NCI-H1105 treated with DMSO at 0.1 percent for 48 hours (cell line): ENCODE data around the gene PIAS4.

Source experiments
- DNase-seq: peaks from one replicate; lab custom pipeline; 2025; lab: John Stamatoyannopoulos, UW

The PIAS4 gene

DNA sequence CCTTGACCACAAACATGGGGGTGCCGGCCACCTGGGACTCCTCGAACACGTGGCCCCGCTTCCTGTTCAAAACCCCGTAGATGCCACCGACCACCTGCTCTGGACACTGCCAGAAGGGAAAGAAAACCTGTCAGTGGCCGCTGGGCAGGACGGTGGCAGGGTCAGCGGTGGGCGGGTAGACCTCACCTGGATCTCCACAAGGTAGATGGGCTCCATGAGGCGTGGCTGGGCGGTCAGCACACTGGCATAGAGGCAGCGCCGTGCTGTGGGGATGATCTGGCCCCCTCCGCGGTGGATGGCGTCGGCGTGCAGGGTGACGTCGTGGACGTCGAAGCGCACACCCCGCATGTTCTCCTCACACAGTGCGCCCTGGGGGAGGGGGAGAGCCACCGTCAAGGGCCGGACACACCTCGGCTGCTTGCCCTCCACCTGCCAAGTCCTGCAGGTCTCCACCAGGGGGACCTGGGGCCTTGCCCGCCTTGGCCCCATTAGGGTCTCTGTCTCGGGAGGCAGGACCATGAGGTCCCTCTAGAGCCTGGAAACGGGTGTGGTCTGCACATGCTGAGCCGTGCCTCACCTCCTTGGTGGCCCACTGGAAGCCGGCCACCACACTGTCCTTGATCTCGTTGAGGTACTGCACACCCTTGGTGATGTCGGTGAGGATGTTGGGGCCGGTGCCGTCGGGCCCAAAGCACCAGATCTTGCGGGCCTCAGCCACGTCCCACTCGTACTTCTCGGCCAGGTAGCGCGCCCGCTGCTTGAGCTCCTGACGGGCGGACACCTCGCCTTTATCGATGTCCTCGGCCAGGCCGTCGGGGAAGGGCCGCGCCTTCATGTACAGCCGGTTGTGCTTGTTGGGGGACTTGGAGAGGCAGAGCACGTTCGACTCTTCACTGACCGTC is 30.0 kb upstream of the PIAS4 start:
- DNase-seq: no peak

GRCh38 chr19:3978145-3978544 is 29.4 kb upstream of the PIAS4 start:
- no peak for DNase-seq

- DNase-seq: no peak
Measured at GRCh38 chr19:3979289-3979673, 28.3 kb upstream of the PIAS4 start.

DNA sequence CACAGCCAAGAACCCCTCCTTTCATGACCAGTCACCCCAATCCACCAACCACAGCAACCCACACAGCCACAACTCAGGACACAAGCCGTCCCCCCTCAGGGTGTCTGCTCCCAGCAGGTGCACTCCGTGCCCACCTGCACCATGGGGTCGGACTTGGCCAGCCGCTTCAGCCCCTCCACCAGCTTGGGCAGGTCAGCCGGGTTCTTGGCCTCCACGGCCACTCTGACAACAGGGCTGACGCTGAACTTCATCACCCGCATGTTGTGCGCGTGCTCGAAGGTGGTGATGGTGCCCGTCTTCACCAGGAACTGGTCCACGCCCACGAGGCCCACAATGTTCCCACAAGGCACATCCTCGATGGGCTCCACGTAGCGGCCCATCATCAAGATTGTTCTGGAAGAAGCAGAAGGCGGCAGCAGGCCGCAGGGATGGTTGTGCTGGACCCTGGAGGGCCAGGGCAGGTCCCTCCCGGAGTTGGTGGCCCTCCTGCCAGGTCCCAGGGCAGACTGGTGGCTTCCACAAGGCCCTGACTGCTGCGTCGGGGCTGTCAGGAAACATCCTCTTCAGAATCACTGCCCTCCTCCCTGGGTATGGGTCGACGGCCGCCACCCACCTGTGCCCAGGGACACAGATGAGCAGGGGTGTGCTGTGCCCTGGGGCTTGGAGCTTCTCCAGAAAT is 27.7 kb upstream of the PIAS4 start:
- DNase-seq: no peak

DNA sequence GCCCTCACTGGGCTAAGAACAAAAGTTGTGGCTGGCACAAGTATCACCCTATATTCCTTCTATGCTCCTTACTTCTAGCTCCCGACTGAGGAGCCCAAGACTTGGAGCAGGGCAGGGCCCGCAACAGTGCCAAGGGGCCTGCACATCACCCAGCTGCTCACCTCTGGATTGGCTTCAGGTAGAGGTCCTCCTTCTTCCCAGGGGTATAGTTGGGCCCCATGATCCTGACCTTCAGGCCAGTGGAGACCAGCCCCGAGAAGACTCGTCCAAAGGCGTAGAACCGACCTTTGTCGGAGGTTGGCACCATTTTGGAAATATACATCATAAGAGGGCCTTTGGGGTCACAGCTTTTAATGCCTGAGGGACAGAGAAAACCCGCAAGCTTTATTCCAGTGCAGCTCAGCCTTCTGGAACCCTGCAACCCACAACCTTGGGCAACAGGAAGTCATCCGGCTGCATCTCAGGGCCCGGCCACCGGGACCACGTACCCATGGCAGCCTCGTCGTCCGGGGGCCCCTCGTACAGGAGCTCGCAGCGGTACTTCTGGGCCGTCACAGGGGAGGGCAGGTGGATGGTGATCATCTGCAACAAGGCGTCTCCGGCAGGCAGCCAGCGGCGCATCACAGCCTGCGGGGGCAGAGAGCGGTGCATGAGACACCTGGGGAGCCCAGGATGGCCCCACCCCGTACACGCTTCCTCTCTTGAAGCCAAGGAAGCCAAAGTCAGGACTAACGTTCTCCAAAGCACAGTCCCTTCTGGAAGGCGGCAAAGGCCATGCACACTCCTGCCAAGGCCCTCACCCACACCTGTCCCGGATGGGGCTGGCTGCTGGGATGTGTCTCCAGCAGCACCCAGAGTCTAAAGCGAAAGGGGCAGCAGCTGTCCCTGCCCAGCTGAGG is 26.9 kb upstream of the PIAS4 start:
- DNase-seq: no peak

DNA sequence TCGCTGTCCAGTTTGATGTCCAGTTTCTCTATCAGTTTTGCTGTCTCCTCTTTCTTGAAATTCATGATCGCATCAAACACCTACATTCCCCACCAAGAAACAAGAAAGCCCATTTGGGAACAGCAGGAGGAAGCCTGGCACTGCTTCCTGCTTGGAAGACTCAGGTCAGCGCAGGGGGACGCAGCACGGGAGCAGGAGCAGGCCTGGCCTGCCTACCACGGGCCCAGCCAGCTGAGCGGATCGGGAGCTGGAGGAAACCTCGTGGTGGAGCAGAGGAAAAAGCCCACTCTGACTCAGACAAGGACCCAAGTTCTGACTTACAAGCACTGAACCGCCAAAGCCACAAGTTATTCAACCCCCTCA is 26.2 kb upstream of the PIAS4 start:
- DNase-seq: no peak

GRCh38 chr19:3981736-3982681 is 25.5 kb upstream of the PIAS4 start:
- DNase-seq: no peak

GRCh38 chr19:3982701-3983541 is 24.6 kb upstream of the PIAS4 start:
- no peak for DNase-seq

DNA sequence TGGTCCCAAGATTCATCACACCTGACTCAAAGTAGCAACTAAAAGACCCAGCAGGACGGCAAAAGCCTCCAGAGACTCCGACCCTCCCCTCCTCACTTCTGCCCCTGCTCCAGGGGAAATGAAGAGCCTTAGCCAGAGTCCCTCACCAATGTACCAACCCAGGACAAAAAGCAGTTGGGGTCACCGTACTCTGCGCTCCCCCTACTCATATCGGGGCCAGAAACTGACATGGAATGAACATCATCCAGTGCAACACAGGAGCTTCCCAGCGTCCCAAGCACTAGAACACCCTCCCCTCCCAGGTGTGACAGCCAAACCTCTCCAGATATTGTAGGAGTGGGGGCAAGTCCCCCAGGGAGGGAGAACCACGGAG is 24.0 kb upstream of the PIAS4 start:
- no peak for DNase-seq

DNA sequence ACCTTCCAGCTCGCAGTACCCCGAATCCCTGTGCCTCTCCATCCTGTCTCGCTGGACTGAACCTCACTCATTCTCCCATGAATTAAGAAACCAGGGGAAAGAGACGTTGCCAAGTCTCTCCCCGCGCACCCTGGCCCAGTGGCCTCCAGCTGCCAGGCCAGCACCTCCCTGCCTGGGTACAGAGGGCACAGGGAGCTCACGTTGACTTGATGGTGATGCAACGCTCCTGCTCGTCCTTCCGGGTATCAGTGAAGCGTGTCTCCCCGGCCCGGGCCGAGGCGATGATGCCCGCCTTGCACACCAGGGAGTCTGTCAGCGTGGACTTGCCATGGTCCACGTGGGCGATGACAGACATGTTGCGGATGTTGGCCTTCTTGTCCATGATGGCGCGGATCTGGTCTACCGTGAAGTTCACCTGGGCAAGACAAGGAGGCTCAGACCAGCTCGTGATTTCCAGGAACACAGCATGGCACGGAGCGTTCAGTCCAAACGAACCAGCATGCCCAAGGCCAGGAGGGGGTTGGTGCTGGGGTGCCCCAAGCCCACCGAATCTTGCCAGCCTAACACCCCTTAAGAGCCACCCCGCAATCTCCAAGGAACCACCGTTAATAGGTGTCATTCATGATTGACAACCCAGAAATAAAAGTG is 23.5 kb upstream of the PIAS4 start:
- no peak for DNase-seq

DNA sequence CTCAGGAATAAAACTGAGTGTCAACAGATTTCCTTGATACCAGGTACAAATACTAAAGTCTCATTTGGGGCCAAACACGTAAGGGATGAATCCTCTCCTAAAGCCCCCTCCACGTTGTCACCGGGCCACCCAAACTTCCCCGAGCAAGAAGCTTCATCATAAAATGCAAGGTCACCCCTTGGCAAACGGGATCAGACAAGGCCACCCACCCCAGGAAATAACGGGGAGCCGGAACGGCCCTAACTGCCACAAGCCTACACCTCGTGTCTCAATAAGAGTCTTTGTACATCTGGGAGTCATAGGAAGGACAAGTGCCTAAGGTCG is 23.0 kb upstream of the PIAS4 start:
- no peak for DNase-seq

DNA sequence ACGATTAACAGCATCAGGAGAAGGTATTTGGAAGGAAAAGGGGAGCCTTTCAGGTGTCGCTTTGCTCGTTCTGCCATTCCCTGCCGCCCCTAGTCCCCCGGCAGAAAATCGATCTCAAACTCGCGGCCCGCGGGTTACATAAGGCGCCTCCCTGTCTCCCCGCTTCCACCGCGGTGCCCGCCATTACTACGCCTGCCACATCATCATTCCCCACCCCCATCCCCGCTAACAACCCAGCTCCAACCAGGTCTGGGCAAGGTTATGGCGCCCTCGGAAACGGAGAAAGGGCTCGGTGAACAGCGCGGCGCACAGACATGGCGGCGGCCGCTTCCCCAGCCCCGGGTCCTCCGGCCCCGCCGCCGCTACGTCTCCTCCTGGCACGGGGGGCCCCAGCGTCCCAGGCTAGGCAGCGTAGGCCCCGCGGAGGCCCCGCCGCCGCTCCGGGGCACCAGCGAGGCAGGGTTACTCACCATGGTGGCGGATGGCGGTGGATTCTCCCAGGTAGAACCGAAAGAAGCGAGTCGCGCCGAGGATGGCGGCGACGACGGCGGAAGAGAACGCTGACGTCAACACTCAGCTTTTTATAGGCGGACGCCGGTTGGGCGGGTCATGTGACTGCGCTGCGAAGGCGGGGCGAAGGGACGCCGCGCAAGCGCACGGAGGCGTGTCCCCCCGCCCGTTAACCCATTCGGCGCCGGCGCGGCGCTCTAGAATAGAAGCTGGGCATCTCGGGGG is 22.5 kb upstream of the PIAS4 start, which contains the start of gene EEF2:
Gene EEF2 (minus strand): TSS at position 556 of the 735 bp plus-strand sequence. CDS start 83 bp downstream, at position 473.
- peak; percentile 87 for DNase-seq

DNA sequence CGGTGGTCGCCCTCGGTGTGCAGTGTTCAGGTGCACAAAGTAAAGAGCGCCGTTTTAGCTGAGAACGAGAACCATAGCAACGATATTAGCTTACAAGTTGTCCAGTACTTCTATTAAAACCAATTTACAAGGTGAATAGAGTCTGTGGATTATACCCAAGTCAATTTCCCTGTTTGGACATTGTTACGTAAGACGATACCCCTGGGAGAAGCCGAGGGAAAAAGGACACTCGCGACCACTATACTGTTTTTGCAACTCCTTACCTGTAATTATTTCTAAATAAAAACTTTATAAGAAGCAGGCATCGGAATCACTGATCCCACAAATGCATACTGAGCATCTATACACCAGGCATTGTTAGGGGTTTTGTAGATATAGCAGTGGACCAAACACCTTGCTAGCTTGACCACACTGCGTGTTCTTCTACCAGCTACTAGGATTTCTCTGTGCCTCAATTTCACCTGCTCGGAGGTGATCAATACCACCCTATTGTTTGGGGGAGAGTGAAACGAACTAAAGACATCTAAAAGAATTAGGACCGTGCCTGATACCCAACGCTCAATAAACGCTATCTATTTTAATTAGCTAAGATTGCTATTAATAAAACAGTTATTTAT is 21.8 kb upstream of the PIAS4 start:
- no peak for DNase-seq

DNA sequence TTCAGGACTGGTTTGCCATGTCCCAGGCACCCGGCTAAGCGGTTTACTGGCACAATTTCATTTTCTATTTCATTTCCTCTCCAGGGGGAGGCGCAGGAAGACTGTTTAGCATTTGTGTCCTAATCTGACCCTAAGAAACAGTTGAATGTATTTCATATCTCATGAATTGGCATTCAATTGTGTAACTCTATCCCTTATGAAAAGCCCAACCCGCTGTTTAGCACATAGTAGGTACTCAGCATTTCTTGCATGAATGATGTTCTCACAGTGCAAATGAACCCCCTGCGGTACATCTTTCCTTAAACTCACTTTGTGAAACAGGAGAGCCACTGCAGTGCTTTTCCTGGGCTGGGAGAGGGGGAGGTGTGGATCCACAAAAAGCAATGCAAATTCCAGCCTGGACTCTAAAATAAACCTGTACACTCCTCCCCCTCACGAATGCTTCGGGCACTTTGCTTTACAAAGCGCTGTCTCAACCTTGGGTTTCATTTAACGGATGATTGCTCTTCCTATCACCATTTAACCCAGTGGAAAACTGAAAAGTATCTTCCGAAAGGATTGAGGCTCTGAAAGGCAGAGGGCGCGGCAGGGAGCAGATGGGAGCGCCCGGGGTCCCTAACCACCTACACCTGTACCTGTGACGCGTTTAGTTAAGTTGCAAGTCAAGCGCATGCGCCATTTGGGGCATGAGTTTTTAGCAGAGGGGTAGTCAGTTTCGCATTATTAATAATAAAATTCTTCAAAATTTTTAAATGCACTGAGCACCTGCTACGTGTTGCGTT is 21.1 kb upstream of the PIAS4 start:
- DNase-seq: peak; percentile 83

GRCh38 chr19:3987619-3988371 is 19.7 kb upstream of the PIAS4 start:
- DNase-seq: peak; percentile 88

DNA sequence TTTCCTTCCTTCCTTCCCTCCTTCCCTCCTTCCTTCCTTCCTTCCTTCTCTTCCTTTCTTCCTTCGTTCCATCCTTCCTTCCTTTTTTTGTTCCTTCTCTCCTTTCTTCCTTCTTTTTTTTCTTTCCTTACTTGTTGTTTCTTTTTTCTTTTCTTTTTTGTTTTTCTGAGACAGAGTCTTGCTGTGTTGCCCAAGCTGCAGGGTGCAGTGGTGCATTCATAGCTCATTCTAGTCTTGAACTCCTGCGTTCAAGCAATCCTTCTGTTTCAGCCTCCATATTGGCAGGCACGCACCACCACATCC is 16.8 kb upstream of the PIAS4 start:
- no peak for DNase-seq

- no peak for DNase-seq
Measured at GRCh38 chr19:3995607-3996006, 11.9 kb upstream of the PIAS4 start.
